ENCODE results near the gene EEF1G.

Gene EEF1G

DNA sequence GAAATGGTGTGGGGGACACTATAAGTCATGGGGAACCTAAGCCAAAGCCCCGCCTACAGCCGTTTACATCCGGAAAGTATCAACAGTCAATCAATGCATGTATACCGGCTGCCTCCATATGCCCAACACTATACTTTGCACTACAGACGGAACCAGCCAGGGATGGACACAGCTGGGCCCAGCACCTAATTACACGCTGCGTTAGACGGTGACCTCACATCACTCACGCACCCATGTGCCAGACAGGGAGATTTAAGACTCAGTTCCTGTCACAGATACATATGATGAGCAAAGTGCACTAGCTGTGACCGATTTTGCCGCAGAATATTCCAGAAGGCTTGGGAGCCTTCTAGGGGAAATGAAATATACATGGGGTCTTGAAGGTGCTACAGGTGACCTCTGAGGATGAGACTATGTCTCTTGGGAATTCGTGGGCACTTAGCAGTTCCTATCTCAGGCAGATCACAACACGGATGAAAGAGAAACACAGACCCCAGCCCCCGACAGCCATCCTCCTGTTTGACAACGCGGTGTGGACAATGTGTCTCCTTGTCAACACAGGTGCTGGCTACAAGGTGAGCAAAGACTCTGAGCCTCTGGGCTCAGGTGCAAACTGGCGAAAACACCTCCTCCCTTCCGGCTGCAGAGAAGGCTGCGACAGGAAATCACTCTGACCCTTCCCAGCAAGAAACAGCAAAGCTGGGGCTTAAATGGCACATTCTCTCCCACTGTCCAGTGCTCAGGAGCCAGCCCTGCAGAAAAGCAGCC is 35.0 kb downstream of the EEF1G start:
- no peak for DNase-seq

DNA sequence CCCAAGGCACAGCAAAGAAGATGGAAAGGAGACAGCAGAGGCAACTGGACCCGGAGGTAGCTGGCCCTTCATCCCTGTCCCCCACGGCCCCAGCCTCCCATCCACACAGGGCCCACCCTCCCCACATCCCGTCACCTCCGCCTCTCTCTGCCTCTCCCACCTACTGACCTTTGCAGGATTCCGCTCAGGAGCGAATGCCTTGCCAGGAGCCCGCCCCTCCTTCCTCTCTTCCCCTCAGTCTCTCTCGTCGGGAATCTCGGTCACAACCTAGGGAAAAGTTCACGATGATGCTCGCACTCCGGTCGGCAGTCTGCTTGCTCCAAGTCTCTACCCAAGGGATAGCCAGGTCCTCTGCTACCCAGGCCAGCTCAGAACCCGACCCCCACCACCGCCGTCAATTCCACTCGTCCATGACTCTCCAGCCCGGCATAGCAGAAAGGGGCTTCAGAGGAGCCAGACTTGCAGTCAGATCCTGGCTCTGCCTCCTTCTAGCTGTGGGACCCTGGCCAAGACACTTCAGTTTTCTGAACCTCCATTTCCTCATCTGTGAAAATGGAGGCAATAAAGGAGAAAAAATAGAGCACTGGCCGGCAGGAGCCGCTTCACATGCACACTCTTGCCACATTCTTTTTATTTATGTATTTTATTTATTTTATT is 37.3 kb downstream of the EEF1G start:
- no peak for DNase-seq

DNA sequence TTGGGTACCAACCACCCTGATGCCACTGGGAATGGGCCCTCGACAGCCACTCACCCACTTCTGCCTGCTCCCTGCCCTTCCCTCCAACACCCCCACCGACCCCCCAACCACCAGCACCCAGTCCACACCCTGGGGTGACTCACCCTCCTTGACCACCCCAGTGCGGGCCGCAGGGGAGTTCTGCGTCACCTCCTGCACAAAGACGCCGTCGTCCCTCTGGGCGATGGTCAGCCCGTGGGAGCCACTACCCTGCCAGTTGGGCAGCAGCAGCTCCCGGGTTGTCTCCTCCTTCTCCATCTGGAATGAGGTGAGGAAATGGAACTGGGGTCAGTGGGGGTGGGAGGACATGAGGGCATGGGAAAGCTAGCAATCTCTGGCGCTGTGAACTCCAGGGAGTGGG is 37.9 kb downstream of the EEF1G start:
- no peak for DNase-seq

DNA sequence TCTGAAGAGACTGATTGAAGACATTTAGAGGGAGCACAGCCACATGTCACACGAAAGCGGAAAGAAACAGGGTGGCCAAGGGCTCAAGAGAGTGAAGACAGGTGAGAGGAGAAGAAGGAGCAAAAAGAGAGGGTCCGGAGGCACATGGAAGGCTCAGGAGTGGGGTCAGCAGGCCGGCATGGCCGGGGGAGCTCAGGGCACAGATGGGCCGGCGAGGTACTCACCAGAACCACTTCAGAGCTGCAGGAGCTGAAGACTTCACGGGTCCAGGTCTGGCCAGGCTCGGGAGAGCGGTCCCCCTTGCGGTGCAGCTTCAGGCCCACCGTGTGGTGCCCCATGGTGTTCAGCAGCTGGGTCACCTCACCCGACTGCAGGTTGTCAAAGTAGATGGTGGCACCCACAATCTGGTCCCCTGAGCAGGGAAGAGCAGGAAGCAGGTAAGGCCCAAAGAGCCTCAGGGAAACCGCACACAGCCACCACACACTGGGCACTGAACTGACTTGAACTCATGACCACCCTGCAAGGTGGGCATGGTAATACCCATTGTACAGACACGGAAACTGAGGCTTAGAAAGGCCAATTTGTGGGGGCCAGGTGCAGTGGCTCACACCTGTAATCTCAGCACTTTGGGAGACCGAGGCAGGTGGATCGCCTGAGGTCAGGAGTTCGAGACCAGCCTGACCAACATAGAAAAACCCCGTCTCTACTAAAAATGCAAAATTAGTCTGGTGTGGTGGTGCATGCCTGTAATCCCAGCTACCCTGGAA is 38.7 kb downstream of the EEF1G start:
- no peak for DNase-seq

DNA sequence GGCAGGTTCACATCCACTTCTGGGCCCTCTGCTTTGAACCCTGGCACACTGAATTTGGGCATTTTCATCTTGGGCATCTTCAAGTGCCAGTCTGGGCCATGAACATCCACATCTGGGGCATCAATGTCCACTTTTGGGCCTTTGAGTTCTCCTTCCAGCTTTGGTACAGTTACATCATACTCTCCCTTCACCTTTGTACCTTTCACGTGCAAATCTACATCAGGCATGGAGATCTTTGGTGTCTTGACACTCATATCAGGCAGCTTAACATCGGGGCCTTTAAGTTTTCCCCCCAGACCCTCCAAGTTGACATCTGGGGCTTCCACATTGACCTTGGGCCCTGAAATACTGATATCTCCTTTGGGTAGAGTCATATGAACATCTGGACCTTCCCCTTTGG is 41.6 kb downstream of the EEF1G start:
- DNase-seq: no peak

DNA sequence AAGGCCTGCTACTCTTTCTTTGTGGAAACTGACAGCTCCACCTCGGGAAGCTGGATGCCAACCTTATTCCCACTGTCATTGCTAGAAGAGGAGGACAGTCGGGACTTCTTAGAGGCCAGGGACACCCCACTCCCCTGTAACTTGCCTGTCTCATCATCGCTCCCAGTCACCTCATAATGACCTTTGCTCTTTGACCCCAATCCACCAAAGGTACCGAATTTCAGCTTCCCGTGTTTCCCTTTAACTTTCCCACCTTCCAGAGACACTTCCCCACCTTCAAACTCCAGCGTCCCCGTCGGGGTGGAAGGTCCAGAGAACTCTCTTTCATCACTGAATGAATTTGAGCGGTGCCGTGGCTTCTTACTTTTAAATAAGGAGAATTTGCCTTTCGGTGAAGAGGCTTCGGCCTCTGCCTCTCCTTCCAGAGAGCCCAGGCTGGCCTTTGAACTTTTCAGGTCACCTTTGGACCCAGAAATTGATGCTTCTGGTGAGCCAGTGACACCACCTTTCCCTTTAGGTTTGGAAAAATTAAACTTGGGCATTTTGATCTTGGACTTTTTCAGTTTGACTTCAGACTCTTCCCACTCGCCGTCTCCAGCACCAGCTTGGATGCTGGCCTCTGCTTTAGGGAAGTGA is 56.8 kb downstream of the EEF1G start:
- DNase-seq: no peak

DNA sequence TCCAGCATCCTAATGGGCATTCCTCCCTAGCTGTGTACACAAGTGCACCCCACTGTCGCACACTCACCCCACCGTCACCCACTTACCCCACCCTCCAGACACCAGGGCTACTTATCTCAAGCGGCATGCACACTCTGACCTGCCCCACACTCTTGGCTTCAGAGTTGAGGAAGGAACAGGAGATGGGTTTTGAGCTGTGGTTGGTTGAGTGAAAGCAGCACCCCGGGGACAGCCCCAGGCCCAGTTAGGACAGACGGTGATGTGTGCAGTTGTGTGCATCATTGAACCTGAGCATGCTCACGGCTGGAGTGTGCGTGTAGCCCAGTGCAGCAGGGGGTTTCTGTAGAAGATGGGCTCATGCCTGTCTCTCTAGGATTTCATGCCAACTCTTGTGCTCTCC is 59.5 kb downstream of the EEF1G start:
- DNase-seq: no peak

DNA sequence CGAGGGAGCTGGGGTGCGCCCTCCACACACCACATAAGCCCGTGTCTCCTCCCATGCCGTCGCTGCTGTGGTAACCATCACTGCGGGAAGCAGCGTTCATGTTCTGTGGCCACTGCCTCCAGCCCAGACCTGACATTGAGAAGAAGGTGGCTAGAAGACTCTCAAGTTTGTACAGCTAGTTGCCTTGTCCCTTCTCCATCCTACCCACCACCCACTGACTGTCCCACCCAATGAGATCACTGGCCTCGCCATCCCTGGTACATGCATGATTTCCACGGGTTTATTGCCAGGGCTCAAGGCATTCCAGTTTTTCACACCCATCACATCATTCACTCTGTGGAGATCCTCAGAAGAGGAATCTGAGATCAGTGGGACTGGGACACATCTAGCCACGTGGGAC is 60.1 kb downstream of the EEF1G start:
- no peak for DNase-seq

DNA sequence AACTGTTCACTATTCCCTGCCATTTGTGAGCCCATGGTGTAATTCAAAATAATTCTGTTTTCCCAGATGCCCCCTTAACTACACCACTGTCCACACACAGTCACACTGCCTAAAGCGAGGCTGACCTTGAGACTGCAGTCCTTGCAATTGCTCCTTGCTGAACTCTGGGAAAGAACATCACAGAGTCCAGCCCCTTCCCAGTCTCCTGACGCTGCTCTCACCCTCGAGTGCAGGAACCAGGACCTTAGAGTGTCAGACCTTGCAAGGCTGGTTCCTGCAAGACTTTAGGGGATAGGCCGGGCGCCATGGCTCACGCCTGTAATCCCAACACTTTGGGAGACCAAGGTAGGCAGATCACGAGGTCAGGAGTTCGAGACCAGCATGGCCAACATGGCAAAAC is 60.7 kb downstream of the EEF1G start:
- DNase-seq: no peak

Measured in hematopoietic multipotent progenitor cell treated with erythropoietin and hydrocortisone succinate and interleukin-3 and kit ligand, for 4 days (in vitro differentiated cells).